ENCODE results near the gene USE1. TPM values are rescaled to one million over a fixed set of nuclear protein-coding genes. Genes with fewer than 3 reads are reported as not detected.

USE1 gene
- total and polyA plus RNA-seq, 4 donors = 22.0 to 60.1 (median 34.8) TPM

- peaks cover 9 to 65% (median 21%) of the 10 kb centered on the region in 4 donors for H3K36me3 ChIP-seq (ENCODE audit: control insufficient read depth in 4 of 4, insufficient read depth in 4 of 4, low read length in 4 of 4)
- no peak overlapping the region for H3K4me3 ChIP-seq
- TF ChIP-seq CTCF (IDR thresholded peaks at IDR 0.05; ENCODE audit: control extremely low read depth, extremely low read depth) = no peak
- WGBS, 2 donors = 94 to 98% methylated on average over 14 of the region's 14 CpGs
- no peak overlapping the region for H3K27ac ChIP-seq (ENCODE audit: low read depth in 1 of 2, low read length in 1 of 2)
- ATAC-seq (ENCODE audit: insufficient read depth, low FRiP score) = no peak
- H3K9me3 ChIP-seq (ENCODE audit: control insufficient read depth in 4 of 4, insufficient read depth in 3 of 4, low read length in 3 of 4) = no peaks in the 10 kb centered on the region
- no peaks in the 10 kb centered on the region for H3K27me3 ChIP-seq (ENCODE audit: control insufficient read depth in 3 of 3, insufficient read depth in 3 of 3, low read length in 2 of 3)
- no peak overlapping the region for H3K9ac ChIP-seq (ENCODE audit: insufficient read depth in 1 of 2, low read length in 2 of 2)
- no peak for DNase-seq
- peaks cover 0 to 6% (median 4%) of the 10 kb centered on the region in 5 donors for H3K4me1 ChIP-seq (ENCODE audit: control insufficient read depth in 5 of 5, insufficient read depth in 5 of 5, low read length in 5 of 5)
Measured at GRCh38 chr19:17210296-17210695, 4.9 kb upstream of the USE1 start.

DNA sequence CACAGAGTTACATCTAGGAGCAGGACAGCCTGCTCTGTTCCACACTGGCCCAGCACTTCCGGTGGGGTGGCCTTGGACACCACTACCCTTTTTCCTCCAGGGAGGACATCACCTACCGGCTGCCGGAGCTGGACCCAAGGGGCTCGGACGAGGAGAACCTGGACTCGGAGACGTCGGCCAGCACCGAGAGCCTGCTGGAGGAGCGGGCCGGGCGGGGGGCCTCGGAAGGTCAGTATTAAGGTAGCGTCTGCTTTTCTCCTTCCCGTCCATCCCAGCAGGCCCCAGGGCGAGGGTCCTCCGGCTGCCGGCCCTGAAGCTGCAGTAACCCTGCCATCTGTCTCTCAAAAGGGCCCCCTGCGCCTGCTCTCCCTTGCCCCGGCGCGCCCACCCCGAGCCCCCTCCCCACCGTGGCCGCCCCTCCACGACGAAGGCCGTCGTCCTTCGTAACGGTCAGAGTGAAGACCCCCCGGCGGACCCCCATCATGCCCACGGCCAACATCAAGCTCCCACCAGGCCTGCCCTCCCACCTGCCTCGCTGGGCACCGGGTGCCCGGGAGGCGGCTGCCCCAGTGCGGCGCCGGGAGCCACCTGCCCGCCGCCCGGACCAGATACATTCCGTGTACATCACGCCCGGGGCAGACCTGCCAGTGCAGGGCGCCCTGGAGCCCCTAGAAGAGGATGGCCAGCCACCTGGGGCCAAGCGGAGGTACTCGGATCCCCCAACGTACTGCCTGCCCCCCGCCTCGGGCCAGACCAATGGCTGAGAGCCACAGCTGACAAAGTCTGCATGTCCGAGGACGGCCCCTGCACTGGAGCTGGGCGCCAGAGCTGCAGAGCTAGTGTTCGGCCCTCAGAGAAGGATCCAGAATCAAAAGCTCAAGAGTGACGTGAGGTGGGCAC lies 3.4 kb upstream of the USE1 start:
- 95 to 96% methylated on average over 57 to 58 of the region's 58 CpGs for WGBS, 2 donors
- H3K4me1 ChIP-seq (ENCODE audit: control insufficient read depth in 5 of 5, insufficient read depth in 5 of 5, low read length in 5 of 5) = peaks cover 0 to 13% (median 8%) of the 10 kb centered on the region in 5 donors
- peaks cover 9 to 53% (median 19%) of the 10 kb centered on the region in 4 donors for H3K36me3 ChIP-seq (ENCODE audit: control insufficient read depth in 4 of 4, insufficient read depth in 4 of 4, low read length in 4 of 4)
- H3K9me3 ChIP-seq (ENCODE audit: control insufficient read depth in 4 of 4, insufficient read depth in 3 of 4, low read length in 3 of 4) = no peaks in the 10 kb centered on the region
- no peak overlapping the region for H3K27ac ChIP-seq (ENCODE audit: low read depth in 1 of 2, low read length in 1 of 2)
- no peak for TF ChIP-seq CTCF (IDR thresholded peaks at IDR 0.05; ENCODE audit: control extremely low read depth, extremely low read depth)
- H3K27me3 ChIP-seq (ENCODE audit: control insufficient read depth in 3 of 3, insufficient read depth in 3 of 3, low read length in 2 of 3) = no peaks in the 10 kb centered on the region
- no peak overlapping the region for H3K4me3 ChIP-seq
- H3K9ac ChIP-seq (ENCODE audit: insufficient read depth in 1 of 2, low read length in 2 of 2) = no peak overlapping the region
- DNase-seq (no peak), ATAC-seq (ENCODE audit: insufficient read depth, low FRiP score) (no peak)

DNA sequence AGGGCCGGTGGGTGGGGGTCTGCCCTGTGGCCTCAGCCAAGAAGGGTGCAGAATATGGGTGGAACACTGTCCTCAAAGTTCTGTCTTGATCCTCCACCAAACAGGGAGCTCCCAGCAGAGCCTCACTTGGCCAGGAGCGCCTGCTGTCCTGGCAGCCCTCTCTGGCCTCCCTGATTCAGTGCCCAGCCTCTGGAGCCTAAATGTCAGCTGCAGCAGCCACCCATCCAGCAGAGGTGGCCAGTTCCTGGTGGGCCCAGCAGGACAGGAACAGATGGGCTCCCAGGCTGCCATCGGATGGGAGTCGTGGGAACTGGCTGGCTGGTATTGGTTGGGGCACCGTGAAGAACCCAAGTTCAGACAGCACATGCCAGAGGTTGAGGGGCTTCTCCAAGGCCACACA lies 1.8 kb upstream of the USE1 start:
- H3K4me1 ChIP-seq (ENCODE audit: control insufficient read depth in 5 of 5, insufficient read depth in 5 of 5, low read length in 5 of 5) = peaks cover 0 to 13% (median 8%) of the 10 kb centered on the region in 5 donors
- H3K27me3 ChIP-seq (ENCODE audit: control insufficient read depth in 3 of 3, insufficient read depth in 3 of 3, low read length in 2 of 3) = no peaks in the 10 kb centered on the region
- ATAC-seq (ENCODE audit: insufficient read depth, low FRiP score) (no peak), DNase-seq (no peak)
- H3K9me3 ChIP-seq (ENCODE audit: control insufficient read depth in 4 of 4, insufficient read depth in 3 of 4, low read length in 3 of 4) = no peaks in the 10 kb centered on the region
- peaks cover 16 to 55% (median 19%) of the 10 kb centered on the region in 4 donors for H3K36me3 ChIP-seq (ENCODE audit: control insufficient read depth in 4 of 4, insufficient read depth in 4 of 4, low read length in 4 of 4)
- no peak overlapping the region for H3K27ac ChIP-seq (ENCODE audit: low read depth in 1 of 2, low read length in 1 of 2)
- TF ChIP-seq CTCF (IDR thresholded peaks at IDR 0.05; ENCODE audit: control extremely low read depth, extremely low read depth) = no peak
- 95% methylated on average over 5 of the region's 5 CpGs for WGBS, 2 donors
- no peak overlapping the region for H3K9ac ChIP-seq (ENCODE audit: insufficient read depth in 1 of 2, low read length in 2 of 2)
- H3K4me3 ChIP-seq = no peak overlapping the region
